OCI-LY7 (cell line): ENCODE data around the gene TUSC2. TPM values are rescaled to one million over a fixed set of nuclear protein-coding genes. Genes with fewer than 3 reads are reported as not detected.

Source experiments
- BruUV-seq: library from RNA; stranded (reverse); fragments of 400-500 nt; replicated peaks from 2 replicates; lab custom pipeline; 2021; lab: Mats Ljungman, UMichigan
- CTCF ChIA-PET: fragments of 300-600 bp; sonication (Branson Sonifier 250); formaldehyde crosslinking; loops from one replicate; lab custom pipeline; 2022; ENCODE audit warnings: antibody characterized with exemption; ENCODE audit not compliant: unreplicated experiment; lab: Charles Lee
- POLR2A ChIA-PET: fragments of 300-600 bp; sonication (Branson Sonifier 250); formaldehyde crosslinking; loops from one replicate; lab custom pipeline; 2022; ENCODE audit warnings: antibody characterized with exemption; lab: Charles Lee
- DNase-seq: peaks from one replicate; pipeline ENCODE4 v3.0.0-alpha.2; 2015; ENCODE audit warnings: low spot score
- H2AFZ ChIP-seq: fragments of 200-600 bp; sonication (generic), shearing (Covaris generic); 2 replicates; pipeline ENCODE4 v1.6.1; 2014; ENCODE audit warnings: mild to moderate bottlenecking, antibody characterized with exemption, low read length, moderate library complexity
- H3K27ac ChIP-seq: fragments of 200-600 bp; sonication (generic); 2 replicates; pipeline ENCODE4 v1.5.1; 2014; ENCODE audit warnings: mixed run types, low read depth, mild to moderate bottlenecking, moderate library complexity, low read length, inconsistent platforms; ENCODE audit not compliant: poor library complexity, severe bottlenecking
- H3K36me3 ChIP-seq: fragments of 200-600 bp; sonication (generic); 2 replicates; pipeline ENCODE4 v1.6.1; 2014; ENCODE audit warnings: mild to moderate bottlenecking, antibody characterized with exemption, low read length, moderate library complexity, mixed read lengths; ENCODE audit not compliant: insufficient read depth
- H3K4me1 ChIP-seq: fragments of 200-600 bp; sonication (generic); 2 replicates; pipeline ENCODE4 v1.5.1; 2014; ENCODE audit warnings: mild to moderate bottlenecking, low read length; ENCODE audit not compliant: insufficient read depth, poor library complexity, severe bottlenecking
- H3K4me2 ChIP-seq: fragments of 200-600 bp; sonication (generic); 2 replicates; pipeline ENCODE4 v1.6.1; 2014; ENCODE audit warnings: mild to moderate bottlenecking, low read length
- H3K4me3 ChIP-seq: fragments of 200-600 bp; sonication (generic); 2 replicates; pipeline ENCODE4 v1.5.1; 2014; ENCODE audit warnings: mild to moderate bottlenecking, low read depth, low read length; ENCODE audit not compliant: poor library complexity, severe bottlenecking
- H3K79me2 ChIP-seq: fragments of 200-600 bp; sonication (generic); 2 replicates; pipeline ENCODE4 v1.6.1; 2016; ENCODE audit warnings: low read depth, mild to moderate bottlenecking, low read length, moderate library complexity, mixed read lengths; ENCODE audit not compliant: insufficient read depth
- H3K9me2 ChIP-seq: fragments of 200-600 bp; sonication (generic); 2 replicates; pipeline ENCODE4 v1.6.1; 2016; ENCODE audit warnings: mild to moderate bottlenecking, low read length, mixed read lengths; ENCODE audit not compliant: insufficient read depth
- H3K9me3 ChIP-seq: fragments of 200-600 bp; sonication (generic); 2 replicates; pipeline ENCODE4 v1.6.1; 2014; ENCODE audit warnings: mild to moderate bottlenecking, mixed run types, low read length, mixed read lengths
- H4K20me1 ChIP-seq: fragments of 200-600 bp; sonication (generic); 2 replicates; pipeline ENCODE4 v1.6.1; 2014; ENCODE audit warnings: mild to moderate bottlenecking, antibody characterized with exemption, low read length, moderate library complexity, mixed read lengths; ENCODE audit not compliant: insufficient read depth
- EZH2phosphoT487 ChIP-seq: fragments of 200-600 bp; sonication (generic); IDR thresholded peaks from 2 replicates; pipeline ENCODE4 v1.6.1; 2018; ENCODE audit warnings: low read depth, borderline replicate concordance, mild to moderate bottlenecking, mixed run types, antibody characterized with exemption, low read length, moderate library complexity, mixed read lengths
- intact Hi-C: fragments of 100-400 bp; cut with micrococcal nuclease; formaldehyde crosslinking; loops from one replicate; pipeline ENCODE4 v1.10.0; 2022; ENCODE audit not compliant: unreplicated experiment
- total RNA-seq, 2 experiments: library from RNA; depleted of rRNA in 1 of 2; stranded (reverse); fragments of >200 nt in 1 of 2; shearing (Covaris generic) in 1 of 2; gene quantifications; 2 replicates each; pipeline ENCODE4 v1.2.3, GENCODE V29; 2014 to 2022
- TF ChIP-seq, protein P1 (sequence below): fragments of 200-600 bp; sonication (generic); conservative IDR thresholded peaks from 2 replicates; pipeline ENCODE4 v1.5.1; 2014; ENCODE audit warnings: mild to moderate bottlenecking, antibody characterized with exemption, low read length, moderate library complexity, mixed read lengths

TUSC2 gene
- total RNA-seq, 2 experiments from 2014 or later: 20.4 to 24.5 TPM

DNA sequence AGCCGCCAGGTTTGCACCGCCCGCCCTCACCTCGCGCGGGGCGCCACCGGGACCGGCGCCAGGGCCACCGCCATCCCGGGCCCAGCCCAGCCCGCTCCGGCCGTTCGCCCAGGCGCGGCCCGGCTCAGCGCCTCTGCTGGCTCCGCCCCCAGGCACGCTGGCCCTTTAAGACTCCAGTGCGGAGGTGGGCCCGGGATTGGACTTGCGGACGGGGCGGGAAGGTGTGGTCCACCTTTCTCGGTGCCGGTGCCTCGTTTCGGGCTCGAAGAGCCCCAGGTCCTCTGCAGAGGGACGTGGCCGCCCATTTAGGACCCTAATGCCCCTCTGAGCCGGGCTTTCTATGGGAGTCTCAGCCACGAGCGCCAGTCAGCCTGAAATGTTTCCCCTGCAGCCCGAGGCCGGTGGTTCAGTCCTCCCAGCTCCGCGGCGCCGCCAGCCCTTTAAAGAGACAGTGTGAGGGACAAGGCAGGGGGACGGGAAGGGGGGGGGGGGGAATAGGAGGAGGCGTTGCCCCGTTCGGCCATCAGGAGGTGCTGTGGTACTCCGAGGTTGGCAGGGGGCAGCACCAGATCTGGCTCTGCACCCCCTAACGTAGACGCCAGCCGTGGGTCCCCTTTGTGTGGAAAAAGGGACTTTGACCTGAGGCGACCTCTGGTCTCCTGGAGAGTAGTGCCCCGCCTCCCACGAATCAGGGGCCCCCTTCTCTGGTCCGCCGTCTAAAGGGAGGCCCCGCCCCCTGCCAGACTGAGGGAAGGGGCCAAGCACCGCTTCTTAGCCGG is 6.5 kb downstream of the TUSC2 start:
- CTCF ChIA-PET: no interaction called here
- Histone ChIP-seq H3K4me2 (peak overlapping the region; percentile 73), H4K20me1 (no peaks in the 10 kb centered on the region), H3K4me1 (peaks cover 45% of the 10 kb centered on the region), H2AFZ (peak overlapping the region; percentile 59), H3K9me2 (no peaks in the 10 kb centered on the region), H3K4me3 (peak overlapping the region; percentile 72), H3K27ac (peak overlapping the region; percentile 51), H3K36me3 (peaks cover 24% of the 10 kb centered on the region; the same call in 1 of the 2 replicates), H3K79me2 (no peaks in the 10 kb centered on the region), H3K9me3 (no peaks in the 10 kb centered on the region)
- TF ChIP-seq, protein P1, sequence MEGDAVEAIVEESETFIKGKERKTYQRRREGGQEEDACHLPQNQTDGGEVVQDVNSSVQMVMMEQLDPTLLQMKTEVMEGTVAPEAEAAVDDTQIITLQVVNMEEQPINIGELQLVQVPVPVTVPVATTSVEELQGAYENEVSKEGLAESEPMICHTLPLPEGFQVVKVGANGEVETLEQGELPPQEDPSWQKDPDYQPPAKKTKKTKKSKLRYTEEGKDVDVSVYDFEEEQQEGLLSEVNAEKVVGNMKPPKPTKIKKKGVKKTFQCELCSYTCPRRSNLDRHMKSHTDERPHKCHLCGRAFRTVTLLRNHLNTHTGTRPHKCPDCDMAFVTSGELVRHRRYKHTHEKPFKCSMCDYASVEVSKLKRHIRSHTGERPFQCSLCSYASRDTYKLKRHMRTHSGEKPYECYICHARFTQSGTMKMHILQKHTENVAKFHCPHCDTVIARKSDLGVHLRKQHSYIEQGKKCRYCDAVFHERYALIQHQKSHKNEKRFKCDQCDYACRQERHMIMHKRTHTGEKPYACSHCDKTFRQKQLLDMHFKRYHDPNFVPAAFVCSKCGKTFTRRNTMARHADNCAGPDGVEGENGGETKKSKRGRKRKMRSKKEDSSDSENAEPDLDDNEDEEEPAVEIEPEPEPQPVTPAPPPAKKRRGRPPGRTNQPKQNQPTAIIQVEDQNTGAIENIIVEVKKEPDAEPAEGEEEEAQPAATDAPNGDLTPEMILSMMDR: peak; percentile 75
- TF ChIP-seq EZH2phosphoT487: no peak
- POLR2A ChIA-PET: interaction anchor here (1.1 kb wide), 1 partner anchor 15 kb away, joined by 6 read pairs; no protein-coding TSS in a partner anchor
- BruUV-seq: no TSS peak
- intact Hi-C loops: loop anchor here (5.0 kb wide), 1 partner anchor 94 kb away; no protein-coding TSS in a partner anchor
- peak; percentile 92 for DNase-seq

DNA sequence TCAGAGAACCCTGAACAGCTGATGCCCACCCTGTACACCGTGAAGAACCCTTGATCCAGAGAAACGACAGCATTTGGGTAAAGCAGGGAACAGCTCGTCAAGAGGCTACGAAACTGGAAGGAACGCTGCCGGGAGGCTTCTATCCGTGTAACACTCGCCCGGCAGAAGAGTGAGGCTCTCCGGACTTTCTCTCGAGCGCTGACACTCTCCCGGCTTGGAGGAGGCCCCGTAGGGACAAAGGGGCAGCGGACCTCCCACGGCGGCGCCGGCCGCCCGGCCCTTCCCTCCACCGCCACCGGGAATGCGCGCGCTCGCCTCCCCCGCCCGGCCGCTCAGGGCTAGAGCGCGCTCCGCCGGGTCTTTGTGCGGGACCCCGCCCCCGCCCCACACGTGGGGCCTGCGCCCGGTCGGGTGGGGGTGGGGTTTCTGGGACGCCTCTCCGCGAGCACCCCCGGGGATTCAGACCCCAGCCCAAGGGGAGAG is 7.1 kb downstream of the TUSC2 start:
- Histone ChIP-seq H3K4me1 (peaks cover 49% of the 10 kb centered on the region), H3K9me3 (no peaks in the 10 kb centered on the region), H3K4me2 (peak overlapping the region; percentile 73), H3K4me3 (peak overlapping the region; percentile 72), H3K9me2 (no peaks in the 10 kb centered on the region), H3K36me3 (peaks cover 20% of the 10 kb centered on the region; the same call in 1 of the 2 replicates), H2AFZ (peak overlapping the region; percentile 59), H4K20me1 (no peaks in the 10 kb centered on the region), H3K27ac (peak overlapping the region; percentile 51), H3K79me2 (no peaks in the 10 kb centered on the region)
- intact Hi-C loops: loop anchor here (5.0 kb wide), 1 partner anchor 94 kb away; no protein-coding TSS in a partner anchor
- peak; percentile 82 for DNase-seq
- TF ChIP-seq EZH2phosphoT487: no peak
- TF ChIP-seq, protein P1: no peak
- ChIA-PET POLR2A (interaction anchor here (0.9 to 1.1 kb wide), 2 partner anchors 13 to 16 kb away, joined by 5 to 6 read pairs; no protein-coding TSS in a partner anchor), CTCF (interaction anchor here (0.6 kb wide), 1 partner anchor 28 kb away, joined by 3 read pairs; no protein-coding TSS in a partner anchor)
- BruUV-seq: no TSS peak
